Memory B cell (primary cell): ENCODE measurements around the gene BCORL1.
A peak's percentile ranks its signal among the peaks of the same experiment; 100 is the strongest.

Source experiments
- ATAC-seq: fragments of 150-1000 bp; cut with Tn5 transposase; 2 replicates; pipeline ENCODE4 v1.10.0; 2021; ENCODE audit warnings: low read depth, mild to moderate bottlenecking, moderate library complexity
- DNase-seq, 2 donors: peaks; one replicate each; pipeline ENCODE4 v3.0.0; 2022; ENCODE audit warnings: low spot score in 2 of 2
- H3K27ac Mint-ChIP-seq: one replicate; pipeline ENCODE4 v1.8.0; 2022; ENCODE audit warnings: mild to moderate bottlenecking, moderate library complexity, mixed read lengths
- H3K27me3 Mint-ChIP-seq: one replicate; pipeline ENCODE4 v1.8.0; 2022; ENCODE audit warnings: mixed read lengths
- H3K36me3 Mint-ChIP-seq: one replicate; pipeline ENCODE4 v1.8.0; 2022; ENCODE audit warnings: mild to moderate bottlenecking, mixed read lengths
- H3K4me1 Mint-ChIP-seq: one replicate; pipeline ENCODE4 v1.8.0; 2022; ENCODE audit warnings: mixed read lengths
- H3K4me3 Mint-ChIP-seq: one replicate; pipeline ENCODE4 v1.8.0; 2022; ENCODE audit warnings: mild to moderate bottlenecking, moderate library complexity, mixed read lengths
- H3K9me3 Mint-ChIP-seq: one replicate; pipeline ENCODE4 v1.8.0; 2022; ENCODE audit warnings: mixed read lengths

BCORL1 gene, protein sequence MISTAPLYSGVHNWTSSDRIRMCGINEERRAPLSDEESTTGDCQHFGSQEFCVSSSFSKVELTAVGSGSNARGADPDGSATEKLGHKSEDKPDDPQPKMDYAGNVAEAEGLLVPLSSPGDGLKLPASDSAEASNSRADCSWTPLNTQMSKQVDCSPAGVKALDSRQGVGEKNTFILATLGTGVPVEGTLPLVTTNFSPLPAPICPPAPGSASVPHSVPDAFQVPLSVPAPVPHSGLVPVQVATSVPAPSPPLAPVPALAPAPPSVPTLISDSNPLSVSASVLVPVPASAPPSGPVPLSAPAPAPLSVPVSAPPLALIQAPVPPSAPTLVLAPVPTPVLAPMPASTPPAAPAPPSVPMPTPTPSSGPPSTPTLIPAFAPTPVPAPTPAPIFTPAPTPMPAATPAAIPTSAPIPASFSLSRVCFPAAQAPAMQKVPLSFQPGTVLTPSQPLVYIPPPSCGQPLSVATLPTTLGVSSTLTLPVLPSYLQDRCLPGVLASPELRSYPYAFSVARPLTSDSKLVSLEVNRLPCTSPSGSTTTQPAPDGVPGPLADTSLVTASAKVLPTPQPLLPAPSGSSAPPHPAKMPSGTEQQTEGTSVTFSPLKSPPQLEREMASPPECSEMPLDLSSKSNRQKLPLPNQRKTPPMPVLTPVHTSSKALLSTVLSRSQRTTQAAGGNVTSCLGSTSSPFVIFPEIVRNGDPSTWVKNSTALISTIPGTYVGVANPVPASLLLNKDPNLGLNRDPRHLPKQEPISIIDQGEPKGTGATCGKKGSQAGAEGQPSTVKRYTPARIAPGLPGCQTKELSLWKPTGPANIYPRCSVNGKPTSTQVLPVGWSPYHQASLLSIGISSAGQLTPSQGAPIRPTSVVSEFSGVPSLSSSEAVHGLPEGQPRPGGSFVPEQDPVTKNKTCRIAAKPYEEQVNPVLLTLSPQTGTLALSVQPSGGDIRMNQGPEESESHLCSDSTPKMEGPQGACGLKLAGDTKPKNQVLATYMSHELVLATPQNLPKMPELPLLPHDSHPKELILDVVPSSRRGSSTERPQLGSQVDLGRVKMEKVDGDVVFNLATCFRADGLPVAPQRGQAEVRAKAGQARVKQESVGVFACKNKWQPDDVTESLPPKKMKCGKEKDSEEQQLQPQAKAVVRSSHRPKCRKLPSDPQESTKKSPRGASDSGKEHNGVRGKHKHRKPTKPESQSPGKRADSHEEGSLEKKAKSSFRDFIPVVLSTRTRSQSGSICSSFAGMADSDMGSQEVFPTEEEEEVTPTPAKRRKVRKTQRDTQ (N-terminal part only)

DNA sequence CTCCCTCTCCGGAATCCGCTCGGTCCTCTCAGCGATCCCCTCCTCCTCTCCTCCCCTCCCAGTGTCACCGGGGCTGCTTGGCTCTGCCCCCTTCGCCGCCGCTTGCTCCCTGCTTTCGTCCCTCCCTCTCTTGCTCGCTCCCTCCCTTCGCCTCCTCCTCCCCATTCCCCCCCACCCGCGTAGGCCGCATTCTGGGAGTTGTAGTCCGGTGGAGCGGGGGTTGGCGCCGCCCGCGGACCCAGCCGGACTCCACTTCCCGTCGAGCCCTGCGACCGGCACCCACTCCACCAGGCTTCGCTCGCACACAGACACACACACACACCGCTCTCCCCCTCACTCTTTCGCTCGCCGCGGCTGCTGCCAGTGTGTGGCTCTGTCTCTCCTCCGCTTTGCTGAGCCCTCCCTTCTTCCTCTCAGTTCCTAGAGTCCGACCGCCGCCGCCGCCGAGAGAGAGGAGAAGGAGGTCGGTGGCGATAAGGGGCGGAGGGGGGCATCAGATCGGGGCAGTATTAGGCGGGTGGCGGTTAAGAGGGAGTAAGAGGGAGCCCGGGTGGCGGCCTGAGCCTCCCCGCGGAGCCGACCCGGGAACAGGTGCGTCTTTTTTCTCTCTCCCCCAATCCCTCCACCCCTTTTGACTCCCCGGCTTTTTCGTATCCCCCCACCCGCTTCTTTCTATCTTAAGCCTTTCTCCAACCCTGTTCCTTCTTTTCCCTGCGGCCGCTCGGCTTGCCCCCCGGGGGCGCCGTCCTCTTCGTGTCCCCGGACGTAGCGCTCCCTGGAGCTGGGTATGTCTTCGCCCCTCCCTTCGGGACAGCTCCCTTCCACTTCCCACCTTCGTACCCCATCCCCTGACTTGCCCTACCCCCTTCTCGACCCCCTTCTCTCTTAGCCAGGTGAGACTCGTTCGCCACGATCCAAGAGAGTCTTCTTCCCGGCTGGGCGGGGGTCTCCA, at the start of gene BCORL1:
Gene BCORL1 (plus strand): TSS at position 336 of the 952 bp plus-strand sequence. CDS start 22,597 bp downstream, outside the sequence.
- Mint-ChIP-seq H3K27ac (peak within 1 kb of the TSS; percentile 78), H3K27me3 (no peaks in the 10 kb centered on the region), H3K4me3 (no peak within 1 kb of the TSS), H3K4me1 (peaks cover 24% of the 10 kb centered on the region), H3K9me3 (no peaks in the 10 kb centered on the region), H3K36me3 (no peaks in the 10 kb centered on the region)
- DNase-seq: peak; percentile 59 to 75
- ATAC-seq: peak; percentile 90

DNA sequence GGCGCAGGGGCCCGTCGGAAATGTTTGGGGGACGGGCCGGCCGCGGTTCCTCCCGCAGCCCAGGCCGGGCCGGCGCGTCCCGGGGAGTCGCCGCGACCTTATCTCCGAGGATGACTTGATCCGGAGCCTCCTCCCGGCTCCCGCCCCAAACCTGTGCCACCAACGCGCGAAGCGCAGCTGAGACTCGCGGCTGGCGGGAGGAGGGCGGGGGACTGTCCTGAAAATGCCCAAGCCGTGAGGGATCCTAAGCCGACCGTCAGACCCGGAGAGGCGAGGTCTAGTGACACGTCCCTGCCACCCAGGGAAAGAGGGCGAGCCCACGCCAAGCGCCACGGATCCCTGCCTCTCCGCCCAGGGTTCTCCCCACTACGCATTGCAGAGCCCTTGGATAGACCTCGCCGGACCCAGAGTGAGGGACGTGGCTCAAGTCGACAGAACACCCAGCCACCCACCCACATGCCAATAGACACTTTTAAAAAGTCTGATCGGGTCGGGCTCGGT, 49.6 kb upstream of the BCORL1 start:
- ATAC-seq: no peak
- DNase-seq: no peak
- Mint-ChIP-seq H3K4me3 (peak overlapping the region; percentile 78), H3K9me3 (no peaks in the 10 kb centered on the region), H3K27me3 (no peaks in the 10 kb centered on the region), H3K4me1 (peaks cover 6% of the 10 kb centered on the region), H3K36me3 (no peaks in the 10 kb centered on the region), H3K27ac (no peak overlapping the region)

DNA sequence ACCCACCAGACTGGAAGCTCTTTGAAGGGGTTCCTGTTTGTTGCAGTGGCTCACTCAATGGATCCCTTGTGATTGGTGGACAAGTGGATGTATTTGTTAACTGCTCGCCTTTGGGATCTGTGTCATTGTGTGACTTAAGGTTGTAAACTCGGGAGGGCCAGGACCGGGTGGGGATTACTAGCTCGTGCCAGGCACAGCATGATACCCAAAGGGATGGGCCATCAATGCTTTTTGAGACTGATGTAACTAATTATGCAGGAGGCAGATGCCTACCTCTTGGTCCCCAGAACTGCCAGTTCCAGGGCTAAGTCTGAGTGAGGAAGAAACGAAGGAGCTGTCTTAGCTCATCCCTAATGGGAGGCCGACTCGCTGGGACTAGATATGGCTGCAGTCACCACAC, 48.7 kb upstream of the BCORL1 start:
- DNase-seq (no peak), ATAC-seq (no peak)
- H3K27me3 Mint-ChIP-seq: no peaks in the 10 kb centered on the region
- H3K9me3 Mint-ChIP-seq: no peaks in the 10 kb centered on the region
- H3K4me3 Mint-ChIP-seq: peak overlapping the region; percentile 71
- no peaks in the 10 kb centered on the region for H3K36me3 Mint-ChIP-seq
- peaks cover 6% of the 10 kb centered on the region for H3K4me1 Mint-ChIP-seq
- H3K27ac Mint-ChIP-seq: no peak overlapping the region

DNA sequence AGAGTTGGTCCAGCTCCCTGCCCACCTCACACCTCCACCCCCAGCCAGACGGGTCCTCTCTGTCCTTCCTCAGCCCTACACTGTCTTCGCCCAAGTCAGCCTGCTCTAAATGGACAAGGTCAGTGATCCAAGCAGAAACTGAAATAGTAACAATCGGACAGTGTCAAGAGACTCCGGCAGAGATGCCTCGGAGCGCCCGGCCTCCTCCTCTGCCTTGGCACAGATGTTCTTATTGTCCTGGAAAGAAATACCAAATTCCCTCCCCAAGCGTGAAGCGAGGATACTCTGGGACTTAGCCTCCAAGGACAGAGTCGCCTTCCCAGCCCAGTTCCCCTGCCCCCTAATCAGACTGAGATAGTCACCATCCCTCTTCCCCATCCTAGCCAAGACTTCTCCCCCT, 48.0 kb upstream of the BCORL1 start:
- Mint-ChIP-seq H3K4me3 (no peak overlapping the region), H3K36me3 (no peaks in the 10 kb centered on the region), H3K27me3 (no peaks in the 10 kb centered on the region), H3K4me1 (peaks cover 6% of the 10 kb centered on the region), H3K9me3 (no peaks in the 10 kb centered on the region), H3K27ac (no peak overlapping the region)
- ATAC-seq (no peak), DNase-seq (no peak)

DNA sequence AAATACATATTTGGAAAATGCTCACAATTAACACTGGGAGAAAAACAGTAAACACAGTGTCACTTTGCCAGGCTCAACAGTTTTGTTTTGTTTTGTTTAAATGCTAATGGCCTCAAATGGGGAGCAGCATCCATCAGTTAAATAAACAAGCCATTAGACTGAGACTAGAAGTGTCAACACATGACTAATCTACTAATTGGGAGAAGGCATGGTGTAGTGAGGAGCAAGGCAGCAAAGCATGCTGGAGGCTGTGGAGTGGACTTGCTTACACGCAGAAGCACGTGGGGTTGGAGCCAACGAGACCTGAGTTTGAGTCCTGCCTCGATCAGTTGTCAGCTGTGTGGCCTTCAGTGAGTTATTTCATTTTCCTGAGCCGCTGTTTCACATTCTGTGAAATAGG, 47.5 kb upstream of the BCORL1 start:
- Mint-ChIP-seq H3K27ac (no peak overlapping the region), H3K27me3 (no peaks in the 10 kb centered on the region)
- ATAC-seq: no peak

DNA sequence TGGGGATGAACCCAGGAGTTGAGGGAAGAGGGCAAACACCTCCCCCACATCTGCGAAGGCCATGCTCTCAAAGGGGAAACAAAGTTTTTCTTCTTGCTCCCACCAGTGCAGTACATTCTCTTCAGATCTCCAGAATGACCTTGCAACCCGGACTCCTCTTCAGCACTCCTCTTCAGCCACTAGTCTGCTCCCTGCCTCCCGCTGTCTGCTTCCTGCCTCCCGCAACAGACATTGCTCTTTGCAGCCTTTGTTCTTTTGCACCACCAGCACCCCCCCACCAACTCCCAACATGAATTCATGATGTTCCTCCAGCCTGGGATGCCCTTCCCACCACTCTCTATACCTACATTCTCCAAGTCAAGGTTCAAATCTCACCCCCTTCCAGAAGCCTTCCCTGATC, 44.4 kb upstream of the BCORL1 start:
- H3K4me1 Mint-ChIP-seq: peaks cover 2% of the 10 kb centered on the region
- H3K36me3 Mint-ChIP-seq: no peaks in the 10 kb centered on the region
- H3K9me3 Mint-ChIP-seq: no peaks in the 10 kb centered on the region
- no peak overlapping the region for H3K27ac Mint-ChIP-seq
- no peak overlapping the region for H3K4me3 Mint-ChIP-seq
- H3K27me3 Mint-ChIP-seq: peaks cover 2% of the 10 kb centered on the region
- ATAC-seq (no peak), DNase-seq (no peak)

More for the DNA sequence above, 47.5 kb upstream of the BCORL1 start:
- no peak overlapping the region for H3K4me3 Mint-ChIP-seq
- no peak for DNase-seq
- H3K4me1 Mint-ChIP-seq: peaks cover 6% of the 10 kb centered on the region
- no peaks in the 10 kb centered on the region for H3K36me3 Mint-ChIP-seq
- H3K9me3 Mint-ChIP-seq: no peaks in the 10 kb centered on the region

DNA sequence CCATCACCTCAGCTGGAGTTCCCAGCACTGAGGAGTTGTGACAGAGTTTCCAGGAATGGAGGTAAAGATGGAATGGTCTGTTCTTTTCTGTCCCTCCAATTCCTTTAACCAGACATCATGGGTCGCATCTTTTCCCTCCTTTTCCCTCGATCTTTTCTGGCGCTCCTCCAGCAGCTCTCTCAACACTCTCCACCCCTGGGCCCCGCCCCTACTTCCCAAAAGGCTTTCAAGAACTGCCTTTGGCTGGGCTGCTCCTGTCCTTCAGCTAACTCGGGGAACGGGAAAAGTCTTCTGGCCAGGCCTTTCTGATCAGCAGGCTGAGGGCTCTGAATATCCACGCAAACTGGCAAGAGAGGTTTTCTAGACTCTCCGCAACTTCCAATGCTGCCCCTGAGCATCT, 42.4 kb upstream of the BCORL1 start:
- no peak overlapping the region for H3K27ac Mint-ChIP-seq
- H3K9me3 Mint-ChIP-seq: no peaks in the 10 kb centered on the region
- no peaks in the 10 kb centered on the region for H3K36me3 Mint-ChIP-seq
- no peak for DNase-seq
- no peak for ATAC-seq
- no peak overlapping the region for H3K4me3 Mint-ChIP-seq
- peaks cover 2% of the 10 kb centered on the region for H3K27me3 Mint-ChIP-seq
- no peaks in the 10 kb centered on the region for H3K4me1 Mint-ChIP-seq

DNA sequence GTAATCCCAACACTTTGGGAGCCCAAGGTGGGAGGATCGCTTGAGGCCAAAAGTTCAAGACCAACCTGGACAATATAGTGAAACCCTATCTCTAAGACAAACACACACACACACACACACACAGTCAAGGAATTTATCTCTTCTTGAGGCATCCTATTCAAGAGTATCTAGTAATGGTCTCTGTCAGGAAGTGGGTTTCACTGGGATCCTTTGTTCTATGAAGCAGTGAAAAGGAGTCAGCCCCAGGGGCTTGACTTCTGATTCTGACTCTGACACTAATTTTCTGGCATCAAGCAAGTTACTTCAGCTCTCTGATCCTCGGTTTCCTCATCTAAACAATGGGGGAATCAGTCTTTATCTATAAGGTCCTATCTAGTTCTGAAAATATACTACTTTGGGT, 41.7 kb upstream of the BCORL1 start:
- ATAC-seq: no peak
- Mint-ChIP-seq H3K9me3 (no peaks in the 10 kb centered on the region), H3K4me3 (no peak overlapping the region), H3K27me3 (peaks cover 2% of the 10 kb centered on the region), H3K36me3 (no peaks in the 10 kb centered on the region), H3K4me1 (no peaks in the 10 kb centered on the region), H3K27ac (no peak overlapping the region)
- no peak for DNase-seq

DNA sequence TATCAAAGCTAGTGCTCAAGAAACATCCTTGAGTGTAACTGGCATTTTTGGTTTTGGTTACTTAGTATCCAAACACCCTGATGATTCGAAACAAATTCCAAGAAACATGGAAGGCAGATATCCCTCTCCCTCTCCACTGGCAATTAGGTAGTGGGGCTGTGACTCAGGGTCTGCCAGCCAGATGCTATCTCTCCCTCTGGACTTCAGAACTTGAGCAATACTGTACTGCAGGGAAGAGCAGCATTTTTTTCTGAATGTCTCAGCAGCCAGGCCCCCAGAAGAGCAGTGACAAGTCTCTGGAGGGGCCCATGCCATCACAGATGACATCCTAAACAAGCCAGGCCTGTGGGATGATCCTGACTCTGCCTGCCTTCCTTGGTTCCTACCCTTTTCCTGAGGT, 37.3 kb upstream of the BCORL1 start:
- ATAC-seq (no peak), DNase-seq (no peak)
- Mint-ChIP-seq H3K4me3 (no peak overlapping the region), H3K27me3 (peaks cover 2% of the 10 kb centered on the region), H3K27ac (no peak overlapping the region), H3K9me3 (no peaks in the 10 kb centered on the region), H3K4me1 (no peaks in the 10 kb centered on the region), H3K36me3 (no peaks in the 10 kb centered on the region)

DNA sequence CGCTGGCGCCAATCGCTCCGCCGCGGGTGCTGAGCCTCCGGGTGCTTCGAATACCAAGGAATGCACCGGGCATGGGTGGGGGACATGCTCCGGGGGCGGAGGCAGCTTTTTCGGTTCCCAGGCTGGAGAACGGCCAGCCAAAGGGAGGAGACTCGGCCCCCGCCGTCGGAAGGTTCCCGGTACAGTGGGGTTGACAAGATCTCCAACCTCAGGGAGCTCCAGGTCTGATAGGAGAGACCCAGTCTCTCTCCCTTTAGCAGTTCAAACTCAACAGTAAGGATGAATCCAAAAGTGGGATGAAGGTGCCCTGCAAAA, 29.1 kb upstream of the BCORL1 start:
- no peaks in the 10 kb centered on the region for H3K27me3 Mint-ChIP-seq
- H3K4me3 Mint-ChIP-seq: peak overlapping the region; percentile 87
- no peaks in the 10 kb centered on the region for H3K9me3 Mint-ChIP-seq
- ATAC-seq (no peak), DNase-seq (no peak)
- peaks cover 2% of the 10 kb centered on the region for H3K36me3 Mint-ChIP-seq
- peaks cover 18% of the 10 kb centered on the region for H3K4me1 Mint-ChIP-seq
- peak overlapping the region; percentile 99 for H3K27ac Mint-ChIP-seq

DNA sequence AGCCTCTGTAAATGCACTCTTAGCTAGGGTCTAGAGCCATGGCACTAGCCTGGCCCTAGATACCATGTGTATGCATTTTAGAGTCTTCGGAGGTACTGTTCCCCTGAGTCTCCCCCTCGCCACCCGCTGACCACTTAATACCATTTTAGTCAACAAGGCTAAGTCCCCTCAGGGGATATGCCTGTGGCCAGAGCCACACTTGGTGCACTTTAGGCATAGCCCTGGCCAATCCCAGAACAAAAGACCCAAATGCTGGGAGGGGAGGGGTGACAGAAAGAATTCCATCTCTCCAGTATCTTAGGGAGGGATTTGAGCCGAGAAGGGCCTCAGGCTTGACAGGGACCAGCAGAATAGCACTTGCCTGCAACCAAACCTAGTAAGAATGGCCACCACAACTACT, 28.6 kb upstream of the BCORL1 start:
- H3K4me1 Mint-ChIP-seq: peaks cover 18% of the 10 kb centered on the region
- peak overlapping the region; percentile 44 for H3K4me3 Mint-ChIP-seq
- ATAC-seq: no peak
- no peaks in the 10 kb centered on the region for H3K9me3 Mint-ChIP-seq
- H3K27me3 Mint-ChIP-seq: no peaks in the 10 kb centered on the region
- no peak for DNase-seq
- H3K27ac Mint-ChIP-seq: no peak overlapping the region
- peaks cover 2% of the 10 kb centered on the region for H3K36me3 Mint-ChIP-seq

DNA sequence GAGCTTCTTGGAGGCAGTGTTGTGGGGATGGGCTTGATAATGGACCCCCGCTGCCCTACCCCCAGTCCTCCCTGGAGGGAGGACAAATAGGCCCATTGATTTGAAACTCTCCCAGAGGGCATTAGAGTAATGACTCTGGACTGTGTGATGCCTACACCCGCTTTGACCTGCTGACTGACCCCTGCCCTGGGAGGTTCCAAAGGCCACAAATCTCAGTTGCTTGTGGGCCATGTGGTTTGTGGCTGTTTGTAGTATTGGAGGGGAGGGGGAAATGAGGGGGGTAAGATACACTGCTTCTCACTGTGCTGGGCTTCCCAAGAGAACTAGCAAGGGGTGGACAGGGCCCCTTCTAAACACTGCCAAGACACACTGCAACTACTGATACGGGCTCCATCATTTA, 27.6 kb upstream of the BCORL1 start:
- Mint-ChIP-seq H3K4me1 (peaks cover 19% of the 10 kb centered on the region), H3K27ac (no peak overlapping the region), H3K4me3 (no peak overlapping the region), H3K27me3 (no peaks in the 10 kb centered on the region), H3K9me3 (no peaks in the 10 kb centered on the region), H3K36me3 (peaks cover 2% of the 10 kb centered on the region)
- ATAC-seq (no peak), DNase-seq (no peak)

DNA sequence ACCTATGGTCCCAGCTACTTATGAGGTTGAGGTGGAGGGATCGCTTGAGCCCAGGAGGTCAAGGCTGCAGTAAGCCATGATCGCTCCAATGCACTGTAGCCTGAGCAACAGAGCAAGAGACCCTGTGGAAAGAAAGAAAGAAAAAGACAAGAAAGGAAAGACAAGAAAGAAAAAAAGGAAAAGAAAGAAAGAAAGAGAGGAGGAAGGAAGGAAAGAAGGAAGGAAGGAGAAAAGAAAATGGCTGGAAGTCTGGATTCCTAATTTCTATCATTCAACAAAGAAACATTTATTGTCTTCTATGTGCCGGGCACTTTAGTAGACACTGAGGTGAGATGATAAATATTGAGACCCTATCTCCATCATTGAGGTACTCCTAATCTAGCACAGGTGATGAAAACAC, 26.8 kb upstream of the BCORL1 start:
- no peaks in the 10 kb centered on the region for H3K27me3 Mint-ChIP-seq
- peaks cover 2% of the 10 kb centered on the region for H3K36me3 Mint-ChIP-seq
- DNase-seq: no peak
- no peaks in the 10 kb centered on the region for H3K9me3 Mint-ChIP-seq
- no peak for ATAC-seq
- no peak overlapping the region for H3K27ac Mint-ChIP-seq
- H3K4me1 Mint-ChIP-seq: peaks cover 22% of the 10 kb centered on the region
- peak overlapping the region; percentile 51 for H3K4me3 Mint-ChIP-seq
